OCI-LY3 (cell line): Measurements from ENCODE around the gene DNAJC15.

ENCODE experiments used
- CTCF ChIP-seq: fragments of 200-600, 300-600 bp; sonication (generic); IDR thresholded peaks from 2 replicates; pipeline ENCODE4 v1.5.1; 2014; ENCODE audit warnings: antibody characterized with exemption, low read length, low read depth
- EZH2phosphoT487 ChIP-seq: fragments of 200-600 bp; shearing (Covaris generic); IDR thresholded peaks from 2 replicates; pipeline ENCODE4 v1.6.1; 2018; ENCODE audit warnings: antibody characterized with exemption, mixed run types, low read depth

- TF ChIP-seq CTCF: no peak
- no peak for TF ChIP-seq EZH2phosphoT487
Measured at GRCh38 chr13:43139921-43140320, 116.5 kb downstream of the DNAJC15 start.
